Uterus (tissue), 4 donors: ENCODE measurements around the gene NUBP2. TPM values are rescaled to one million over a fixed set of nuclear protein-coding genes. Genes with fewer than 3 reads are reported as not detected.

Source experiments
- DNase-seq, 2 donors: peaks; one replicate each; pipeline ENCODE4 v3.0.0-alpha.2; 2019 to 2020
- H3K27ac ChIP-seq, 2 donors: fragments of 200-600 bp; sonication (generic); 1 replicate in 1 of 2; 2 replicates in 1 of 2; pipeline ENCODE4 v1.5.1; 2016 to 2018
- H3K27me3 ChIP-seq, 2 donors: fragments of 200-600 bp; sonication (generic); one replicate each; pipeline ENCODE4 v1.5.1; 2018 to 2019; ENCODE audit warnings: control low read depth in 1 of 2
- H3K36me3 ChIP-seq, 2 donors: fragments of 200-600 bp; sonication (generic); one replicate each; pipeline ENCODE4 v1.5.1; 2019; ENCODE audit warnings: control low read depth in 1 of 2
- H3K4me1 ChIP-seq, 2 donors: fragments of 200-600 bp; sonication (generic); one replicate each; pipeline ENCODE4 v1.5.1; 2018 to 2019; ENCODE audit warnings: control low read depth in 1 of 2
- H3K4me3 ChIP-seq, 2 donors: fragments of 200-600 bp; sonication (generic); 1 replicate in 1 of 2; 2 replicates in 1 of 2; pipeline ENCODE4 v1.5.1; 2018 to 2019; ENCODE audit warnings: mild to moderate bottlenecking in 1 of 2
- H3K9me3 ChIP-seq, 2 donors: fragments of 200-600 bp; sonication (generic); one replicate each; pipeline ENCODE4 v1.5.1; 2019; ENCODE audit warnings: control low read depth in 1 of 2
- CTCF ChIP-seq, 4 experiments: fragments of 200-600 bp in 2 of 4; fragments of 450-650 bp in 2 of 4; sonication (generic) in 2 of 4; IDR thresholded peaks; one replicate each; pipeline ENCODE4 v1.5.1; 2016 to 2019; ENCODE audit warnings: antibody characterized with exemption in 4 of 4, mild to moderate bottlenecking in 2 of 4, moderate library complexity in 1 of 4
- POLR2A ChIP-seq, 2 donors: fragments of 450-650 bp; IDR thresholded peaks; one replicate each; pipeline ENCODE4 v1.6.1; 2016; ENCODE audit warnings: antibody characterized with exemption in 2 of 2, mild to moderate bottlenecking in 1 of 2, moderate library complexity in 1 of 2
- intact Hi-C: fragments of 100-400 bp; cut with DNase I; formaldehyde crosslinking; loops from one replicate; pipeline ENCODE4 v1.15.1; 2023; ENCODE audit warnings: low total_unique reads
- total RNA-seq, 4 donors: library from RNA; depleted of rRNA in 3 of 4; stranded (reverse); fragments of >200 nt in 3 of 4; gene quantifications; one replicate each; pipeline versions ENCODE4 v1.1.0 to v1.2.4, GENCODE V29; 2014 to 2023
- donor health status: DM: yes; HTN: yes; CAD: no.

NUBP2 gene
- total RNA-seq, 4 donors from 2014 or later: 40.5 to 54.6 (median 47.2) TPM

DNA sequence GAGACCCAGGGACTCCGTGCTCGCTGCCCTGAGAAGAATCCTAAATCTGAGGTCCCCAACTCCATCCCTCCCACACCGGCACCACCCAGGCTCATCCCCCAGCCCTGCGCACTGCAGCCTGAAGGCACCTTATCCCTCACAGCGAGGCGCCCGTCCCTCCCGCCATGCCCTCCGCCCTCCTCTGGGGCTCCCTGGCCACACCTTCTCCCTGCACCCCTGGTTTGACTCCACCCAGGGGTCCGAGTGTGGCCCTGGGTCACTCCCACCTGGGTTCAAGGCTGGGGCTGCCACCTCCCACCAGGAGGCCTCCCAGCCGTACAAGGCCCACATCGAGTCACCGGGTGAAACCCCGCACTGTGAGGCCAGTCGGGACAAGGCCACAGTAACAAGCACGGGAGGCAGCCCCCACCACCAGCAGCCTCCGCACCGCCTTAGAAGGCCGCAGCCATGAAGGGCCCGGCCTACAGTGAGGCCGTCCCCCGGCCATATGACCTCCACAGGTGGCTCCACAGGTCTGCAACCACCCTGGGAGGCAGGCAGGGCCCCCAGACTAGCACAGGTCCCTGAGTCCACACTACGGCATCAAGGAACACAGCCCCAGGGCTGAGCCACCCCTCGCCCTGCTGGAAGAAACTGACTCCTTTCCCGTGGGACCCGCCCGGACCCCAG is 35.6 kb downstream of the NUBP2 start:
- no peaks in the 10 kb centered on the region for H3K36me3 ChIP-seq

GRCh38 chr16:1818873-1819525 is 36.2 kb downstream of the NUBP2 start:
- H3K4me1 ChIP-seq: no peaks in the 10 kb centered on the region
- DNase-seq: no peak
- no peak overlapping the region for H3K4me3 ChIP-seq
- no peaks in the 10 kb centered on the region for H3K36me3 ChIP-seq
- no peaks in the 10 kb centered on the region for H3K27me3 ChIP-seq
- intact Hi-C loops: no loop called here
- no peak overlapping the region for H3K27ac ChIP-seq
- TF ChIP-seq CTCF (IDR thresholded peaks at IDR 0.05) (no peak), POLR2A (IDR thresholded peaks at IDR 0.05) (no peak)
- no peaks in the 10 kb centered on the region for H3K9me3 ChIP-seq

More for the DNA sequence above, 35.6 kb downstream of the NUBP2 start:
- intact Hi-C loops: no loop called here
- H3K27ac ChIP-seq: no peak overlapping the region
- no peaks in the 10 kb centered on the region for H3K9me3 ChIP-seq
- no peak for DNase-seq
- TF ChIP-seq CTCF (IDR thresholded peaks at IDR 0.05) (no peak), POLR2A (IDR thresholded peaks at IDR 0.05) (no peak)
- no peaks in the 10 kb centered on the region for H3K27me3 ChIP-seq
- no peaks in the 10 kb centered on the region for H3K4me1 ChIP-seq
- no peak overlapping the region for H3K4me3 ChIP-seq

DNA sequence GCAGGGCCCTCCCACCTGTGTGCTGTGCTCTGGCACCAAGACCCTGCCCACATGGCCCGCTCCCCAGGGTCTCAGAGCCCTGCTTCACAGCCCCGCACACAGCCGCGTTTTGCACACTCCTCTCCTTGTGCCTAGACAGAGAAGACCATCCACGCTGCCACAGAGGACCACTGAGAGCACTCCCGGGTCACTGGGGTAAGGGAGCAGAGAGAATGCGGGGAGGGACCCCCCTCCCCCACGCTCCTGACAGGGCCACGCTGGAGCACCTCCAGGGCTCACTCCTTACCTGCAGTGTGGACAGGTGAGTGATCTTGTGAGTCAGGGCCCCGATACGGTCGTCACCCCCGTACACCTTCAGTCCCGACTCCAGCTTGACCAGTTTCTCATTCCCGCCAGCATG is 36.9 kb downstream of the NUBP2 start:
- intact Hi-C loops: no loop called here
- DNase-seq: no peak
- TF ChIP-seq POLR2A (IDR thresholded peaks at IDR 0.05): no peak
- Histone ChIP-seq H3K4me1 (no peaks in the 10 kb centered on the region), H3K4me3 (no peak overlapping the region), H3K27ac (no peak overlapping the region), H3K9me3 (no peaks in the 10 kb centered on the region), H3K27me3 (no peaks in the 10 kb centered on the region), H3K36me3 (no peaks in the 10 kb centered on the region)

GRCh38 chr16:1820096-1820945 is 37.6 kb downstream of the NUBP2 start:
- no peak overlapping the region for H3K4me3 ChIP-seq
- H3K36me3 ChIP-seq: no peaks in the 10 kb centered on the region
- no peaks in the 10 kb centered on the region for H3K9me3 ChIP-seq
- no peak overlapping the region for H3K27ac ChIP-seq
- TF ChIP-seq CTCF (IDR thresholded peaks at IDR 0.05) (no peak), POLR2A (IDR thresholded peaks at IDR 0.05) (no peak)
- peaks cover 0 to 3% of the 10 kb centered on the region in 2 donors for H3K4me1 ChIP-seq
- intact Hi-C loops: no loop called here
- DNase-seq: no peak
- no peaks in the 10 kb centered on the region for H3K27me3 ChIP-seq

- Histone ChIP-seq H3K27ac (no peak overlapping the region), H3K4me3 (no peak overlapping the region), H3K9me3 (no peaks in the 10 kb centered on the region), H3K27me3 (no peaks in the 10 kb centered on the region), H3K36me3 (no peaks in the 10 kb centered on the region), H3K4me1 (peaks cover 0 to 9% of the 10 kb centered on the region in 2 donors)
- DNase-seq: no peak
- intact Hi-C loops: no loop called here
- TF ChIP-seq POLR2A (IDR thresholded peaks at IDR 0.05): no peak
- no peak for TF ChIP-seq CTCF (IDR thresholded peaks at IDR 0.05)
These were observed 38.2 kb downstream of the NUBP2 start for GRCh38 chr16:1820946-1821290.
